ENCODE results near the gene CSNK2B.

CSNK2B gene

DNA sequence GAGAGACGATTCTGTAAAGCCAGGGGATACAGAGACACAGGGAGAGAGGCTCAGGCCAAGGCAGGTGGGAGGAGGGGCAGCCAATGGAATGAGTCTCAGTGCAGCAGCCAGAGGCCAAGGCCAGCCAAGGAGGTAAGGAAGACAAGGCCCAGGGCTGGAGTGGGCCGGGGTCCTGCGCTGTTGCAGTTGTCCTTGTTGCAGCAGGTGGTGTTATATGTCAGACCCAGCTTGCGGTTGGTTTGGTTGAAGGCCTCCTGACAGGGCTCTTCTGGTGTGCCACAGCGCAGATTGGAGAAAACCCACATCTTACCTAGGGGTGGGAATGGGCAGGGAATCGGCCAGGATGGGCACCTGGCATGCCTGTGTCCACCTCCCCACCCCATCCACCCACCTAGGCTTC is 53.1 kb downstream of the CSNK2B start:
- no peaks in the 10 kb centered on the region for H3K27me3 ChIP-seq (replicated peaks)
- no peak overlapping the region for H3K4me3 ChIP-seq (ENCODE audit: low read depth, low read length)
- H3K27ac ChIP-seq: no peak overlapping the region
- H3K36me3 ChIP-seq (replicated peaks): no peaks in the 10 kb centered on the region
- in situ Hi-C loops (cut with HindIII; ENCODE audit: low pct_ligation_motif_present, low sequenced_read_pairs): no loop called here
- no peak for TF ChIP-seq CTCF (IDR thresholded peaks at IDR 0.05; ENCODE audit: low read depth, low read length, missing control alignments)
- DNase-seq: no peak

All from brain microvascular endothelial cell (primary cell).